GM12878 (cell line): ENCODE results near the gene CPA2. TPM values are rescaled to one million over a fixed set of nuclear protein-coding genes. Genes with fewer than 3 reads are reported as not detected.

Experiments
- BCLAF1 ChIP-seq: fragments of 450-650 bp; IDR thresholded peaks from 2 replicates; pipeline ENCODE4 v1.6.1; 2017; ENCODE audit warnings: antibody characterized with exemption, mild to moderate bottlenecking, moderate library complexity
- BRCA1 ChIP-seq: IDR thresholded peaks from 2 replicates; pipeline ENCODE4 v1.6.1; 2011; ENCODE audit warnings: low read depth, low read length, improper control_type of control experiment
- CBFB ChIP-seq: IDR thresholded peaks from 2 replicates; pipeline ENCODE4 v1.6.1; 2016; ENCODE audit warnings: antibody characterized with exemption, low read depth
- CREB1 ChIP-seq: IDR thresholded peaks from 2 replicates; pipeline ENCODE4 v1.6.1; 2012; ENCODE audit warnings: low read depth, mild to moderate bottlenecking, inconsistent platforms
- FOXM1 ChIP-seq: IDR thresholded peaks from 2 replicates; pipeline ENCODE4 v1.6.1; 2012; ENCODE audit warnings: low read depth, mild to moderate bottlenecking, inconsistent platforms, low read length, moderate library complexity
- GABPA ChIP-seq: IDR thresholded peaks from 2 replicates; pipeline ENCODE4 v1.6.1; 2014; ENCODE audit warnings: antibody characterized with exemption, low read depth, mild to moderate bottlenecking, inconsistent platforms
- GATAD2B ChIP-seq: fragments of 450-650 bp; conservative IDR thresholded peaks from 2 replicates; pipeline ENCODE4 v1.6.1; 2017; ENCODE audit warnings: low read depth, mild to moderate bottlenecking, moderate library complexity
- HCFC1 ChIP-seq: fragments of 150-350 bp; IDR thresholded peaks from 2 replicates; pipeline ENCODE4 v1.6.1; 2014; ENCODE audit warnings: low read length
- LARP7 ChIP-seq: fragments of 450-650 bp; IDR thresholded peaks from 2 replicates; pipeline ENCODE4 v1.6.1; 2017; ENCODE audit warnings: mild to moderate bottlenecking
- NR2C1 ChIP-seq: fragments of 450-650 bp; IDR thresholded peaks from 2 replicates; pipeline ENCODE4 v1.6.1; 2017; ENCODE audit warnings: antibody characterized with exemption, mild to moderate bottlenecking, moderate library complexity
- NR2C2 ChIP-seq: IDR thresholded peaks from 2 replicates; pipeline ENCODE4 v1.6.1; 2011; ENCODE audit warnings: borderline replicate concordance, low read depth; ENCODE audit not compliant: control insufficient read depth, insufficient read length
- PAX5 ChIP-seq: IDR thresholded peaks from 2 replicates; pipeline ENCODE4 v1.6.1; 2011; ENCODE audit warnings: low read depth, low read length, borderline replicate concordance
- RAD51 ChIP-seq: fragments of 450-650 bp; IDR thresholded peaks from 2 replicates; pipeline ENCODE4 v1.6.1; 2016; ENCODE audit warnings: moderate library complexity, mild to moderate bottlenecking, inconsistent platforms
- RB1 ChIP-seq: fragments of 450-650 bp; formaldehyde crosslinking; IDR thresholded peaks from 2 replicates; pipeline ENCODE4 v1.6.1; 2017; ENCODE audit warnings: mild to moderate bottlenecking, borderline replicate concordance
- RBBP5 ChIP-seq: fragments of 200-600 bp; sonication (generic); conservative IDR thresholded peaks from 2 replicates; pipeline ENCODE4 v1.6.1; 2016
- RCOR1 ChIP-seq: conservative IDR thresholded peaks from 2 replicates; pipeline ENCODE4 v1.6.1; 2012; ENCODE audit warnings: low read depth, low read length, improper control_type of control experiment
- SIX5 ChIP-seq: IDR thresholded peaks from 2 replicates; pipeline ENCODE4 v1.6.1; 2011; ENCODE audit warnings: mild to moderate bottlenecking, low read depth, low read length, moderate library complexity; ENCODE audit not compliant: severe bottlenecking
- SP1 ChIP-seq: IDR thresholded peaks from one replicate; pipeline ENCODE4 v1.6.1; 2011; ENCODE audit warnings: low read depth, low read length
- SPI1 ChIP-seq: IDR thresholded peaks from 2 replicates; pipeline ENCODE4 v1.6.1; 2011; ENCODE audit warnings: low read depth, mild to moderate bottlenecking, low read length, moderate library complexity, borderline replicate concordance; ENCODE audit not compliant: insufficient read depth
- SRF ChIP-seq, 2 experiments: IDR thresholded peaks; 2 replicates each; pipeline ENCODE4 v1.6.1; 2011; ENCODE audit warnings: low read depth in 2 of 2, low read length in 2 of 2, mild to moderate bottlenecking in 1 of 2, moderate library complexity in 1 of 2
- SUZ12 ChIP-seq: fragments of 200-600 bp; sonication (generic); IDR thresholded peaks from one replicate; pipeline ENCODE4 v1.6.1; 2018; ENCODE audit warnings: antibody characterized with exemption, mild to moderate bottlenecking; ENCODE audit not compliant: unreplicated experiment
- TCF3 ChIP-seq: IDR thresholded peaks from 2 replicates; pipeline ENCODE4 v1.6.1; 2012; ENCODE audit warnings: low read depth, mild to moderate bottlenecking, low read length, borderline replicate concordance; ENCODE audit not compliant: insufficient read depth
- TCF7 ChIP-seq: IDR thresholded peaks from 2 replicates; pipeline ENCODE4 v1.6.1; 2014; ENCODE audit warnings: antibody characterized with exemption, borderline replicate concordance
- USF2 ChIP-seq: IDR thresholded peaks from 2 replicates; pipeline ENCODE4 v1.6.1; 2011; ENCODE audit warnings: low read depth, low read length, improper control_type of control experiment, borderline replicate concordance
- ZBTB11 ChIP-seq: fragments of 450-650 bp; formaldehyde crosslinking; IDR thresholded peaks from 2 replicates; pipeline ENCODE4 v1.5.0; 2022; ENCODE audit warnings: mild to moderate bottlenecking, missing genetic modification characterization
- ZNF217 ChIP-seq: fragments of 450-650 bp; IDR thresholded peaks from 2 replicates; pipeline ENCODE4 v1.6.1; 2017; ENCODE audit warnings: antibody characterized with exemption, mild to moderate bottlenecking
- ZSCAN29 ChIP-seq: fragments of 450-650 bp; IDR thresholded peaks from 2 replicates; pipeline ENCODE4 v1.6.1; 2017; ENCODE audit warnings: mild to moderate bottlenecking, moderate library complexity
- polyA plus RNA-seq, 11 experiments: library from polyadenylated mRNA; depleted of rRNA in 4 of 11; unstranded in 6 of 11; stranded (reverse) in 5 of 11; fragments of >200 nt; fragmentation: Nextera tagmentation in 4 of 11; fragmentation: Illumina TruSeq in 1 of 11; extraction: Ambion mirVana in 4 of 11; extraction: Trizol in 1 of 11; gene quantifications; 1 replicate in 1 of 11; 2 replicates in 10 of 11; pipeline versions ENCODE4 v1.2.1 to v1.2.3, GENCODE V29; 2011 to 2016; ENCODE audit warnings: inconsistent platforms in 2 of 11, missing spikeins in 2 of 11, low read depth in 1 of 11
- total RNA-seq, 4 experiments: library from RNA; depleted of rRNA in 3 of 4; stranded (reverse); fragments of >200 nt in 3 of 4; fragmentation: Illumina TruSeq in 1 of 4; extraction: Trizol in 1 of 4; gene quantifications; 2 replicates each; pipeline versions ENCODE4 v1.2.1 to v1.2.3, GENCODE V29; 2013 to 2021

The CPA2 gene
- total and polyA plus RNA-seq, 10 of the 15 experiments (the other 5 are each of a cell fraction or from before 2014, with no cell fraction given): 0.04 to 1.9 TPM; not detected in 8

- TF ChIP-seq GABPA (0 out of 2 replicates have a peak, but pooled peaks have one; percentile 44), FOXM1 (peak; percentile 73; the same call in 1 of the 2 replicates), SP1 (no peak), ZBTB11 (CRISPR knock-in tag) (no peak), RCOR1 (no peak), SUZ12 (no peak), RAD51 (0 out of 2 replicates have a peak, but pooled peaks have one; percentile 11), ZNF217 (no peak), TCF7 (peak; percentile 74; the same call in 1 of the 2 replicates), NR2C2 (no peak), CREB1 (peak; percentile 58; the same call in 1 of the 2 replicates), TCF3 (no peak), USF2 (no peak), ZSCAN29 (no peak), RBBP5 (no peak), BRCA1 (no peak), HCFC1 (no peak), GATAD2B (peak; percentile 58; the same call in 1 of the 2 replicates), SPI1 (peak; percentile 74; the same call in 1 of the 2 replicates), NR2C1 (no peak), LARP7 (no peak), SIX5 (no peak), PAX5 (peak; percentile 51; the same call in 1 of the 2 replicates), RB1 (no peak), BCLAF1 (no peak), CBFB (0 out of 2 replicates have a peak, but pooled peaks have one; percentile 36), SRF (IDR thresholded peaks at IDR 0.05; ENCODE audit: low read depth in 2 of 2, low read length in 2 of 2) (no peak)
- TF ChIP-seq, all 136 proteins: peak for 35
Observed at GRCh38 chr7:130309986-130310385, 43.3 kb downstream of the CPA2 start (continued).
